Stimulated activated CD8-positive, alpha-beta memory T cell treated with anti-CD3 and anti-CD28 coated beads, Interleukin-4, amount 100 ng/mL, for 48 hours (primary cell): Measurements from ENCODE around the gene MARF1.
"Not testable (repeated sequence)": the region's sequence is repeated elsewhere in the genome, so short reads cannot be mapped to it uniquely, and the experiment has no call there.

ENCODE experiments used
- DNase-seq: peaks from one replicate; pipeline ENCODE4 v3.0.0-alpha.2; 2020

The MARF1 gene

GRCh38 chr16:15653227-15653626 is 10.3 kb upstream of the MARF1 start:
- peak; percentile 15 for DNase-seq

GRCh38 chr16:15652293-15653001 is 9.5 kb upstream of the MARF1 start:
- peak; percentile 15 for DNase-seq

- DNase-seq = peak; percentile 62
These were observed 7.8 kb upstream of the MARF1 start for GRCh38 chr16:15650698-15651171.

- peak; percentile 92 for DNase-seq
These were observed 7.2 kb upstream of the MARF1 start, which contains the start of gene NDE1 for GRCh38 chr16:15650019-15650697. TSS of gene NDE1 (plus strand) at chr16:15650245. CDS start at chr16:15664779, 14,534 bp downstream.

GRCh38 chr16:15649727-15650018 is 6.7 kb upstream of the MARF1 start:
- no peak for DNase-seq

GRCh38 chr16:15649311-15649710 is 6.4 kb upstream of the MARF1 start:
- DNase-seq = not testable (repeated sequence)

GRCh38 chr16:15648135-15648730 is 5.3 kb upstream of the MARF1 start:
- DNase-seq = no peak

GRCh38 chr16:15647294-15648014 is 4.5 kb upstream of the MARF1 start:
- DNase-seq = peak; percentile 9

GRCh38 chr16:15646557-15647293 is 3.8 kb upstream of the MARF1 start:
- DNase-seq = not testable (repeated sequence)

- peak; percentile 60 for DNase-seq
These were observed 2.1 kb upstream of the MARF1 start for GRCh38 chr16:15644962-15645465.

GRCh38 chr16:15644267-15644961 is 1.5 kb upstream of the MARF1 start:
- DNase-seq = no peak

GRCh38 chr16:15643946-15644250 is 944 bp upstream of the MARF1 start:
- no peak for DNase-seq

- peak; percentile 87 for DNase-seq
These were observed 352 bp downstream of the MARF1 start for GRCh38 chr16:15642557-15643047.

GRCh38 chr16:15641753-15642556 is 999 bp downstream of the MARF1 start:
- no peak for DNase-seq

- peak; percentile 22 for DNase-seq
These were observed 2.0 kb downstream of the MARF1 start for GRCh38 chr16:15640966-15641365.

GRCh38 chr16:15639061-15639568 is 3.8 kb downstream of the MARF1 start:
- no peak for DNase-seq

GRCh38 chr16:15636392-15636873 is 6.5 kb downstream of the MARF1 start:
- no peak for DNase-seq

GRCh38 chr16:15635926-15636325 is 7.0 kb downstream of the MARF1 start:
- no peak for DNase-seq

- no peak for DNase-seq
These were observed 11.1 kb downstream of the MARF1 start for GRCh38 chr16:15631730-15632409.

GRCh38 chr16:15621889-15622288 is 21.1 kb downstream of the MARF1 start:
- DNase-seq = no peak
